GM19324 (cell line): Measurements from ENCODE around the gene CCNK.

Source experiments
- ATAC-seq: cut with Tn5 transposase; IDR thresholded peaks from one replicate; pipeline ENCODE4 v1.9.1; 2021; ENCODE audit warnings: mild to moderate bottlenecking, moderate library complexity; ENCODE audit not compliant: unreplicated experiment, low FRiP score

CCNK gene

GRCh38 chr14:99505089-99505488, 23.9 kb downstream of the CCNK start:
- ATAC-seq = no peak

DNA sequence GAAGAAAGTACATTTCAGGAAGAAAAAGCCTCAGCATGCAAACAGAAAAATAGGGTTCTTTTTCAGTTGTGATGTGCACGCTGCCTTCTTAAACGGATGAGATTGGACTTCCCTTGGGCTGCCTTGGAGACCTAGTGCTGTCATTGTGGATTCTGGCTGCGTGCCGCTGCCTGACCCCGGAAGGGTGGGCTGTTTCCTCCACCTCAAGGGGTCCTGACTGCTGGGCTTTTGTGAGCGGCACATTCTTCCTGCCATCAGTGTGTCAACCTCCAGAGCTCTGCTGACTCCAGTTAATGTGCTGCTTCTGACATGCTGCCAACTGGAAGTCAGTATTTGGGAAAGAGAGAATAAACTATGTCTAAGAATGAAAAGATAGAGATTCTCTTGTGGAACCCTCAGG, 25.1 kb downstream of the CCNK start:
- no peak for ATAC-seq

DNA sequence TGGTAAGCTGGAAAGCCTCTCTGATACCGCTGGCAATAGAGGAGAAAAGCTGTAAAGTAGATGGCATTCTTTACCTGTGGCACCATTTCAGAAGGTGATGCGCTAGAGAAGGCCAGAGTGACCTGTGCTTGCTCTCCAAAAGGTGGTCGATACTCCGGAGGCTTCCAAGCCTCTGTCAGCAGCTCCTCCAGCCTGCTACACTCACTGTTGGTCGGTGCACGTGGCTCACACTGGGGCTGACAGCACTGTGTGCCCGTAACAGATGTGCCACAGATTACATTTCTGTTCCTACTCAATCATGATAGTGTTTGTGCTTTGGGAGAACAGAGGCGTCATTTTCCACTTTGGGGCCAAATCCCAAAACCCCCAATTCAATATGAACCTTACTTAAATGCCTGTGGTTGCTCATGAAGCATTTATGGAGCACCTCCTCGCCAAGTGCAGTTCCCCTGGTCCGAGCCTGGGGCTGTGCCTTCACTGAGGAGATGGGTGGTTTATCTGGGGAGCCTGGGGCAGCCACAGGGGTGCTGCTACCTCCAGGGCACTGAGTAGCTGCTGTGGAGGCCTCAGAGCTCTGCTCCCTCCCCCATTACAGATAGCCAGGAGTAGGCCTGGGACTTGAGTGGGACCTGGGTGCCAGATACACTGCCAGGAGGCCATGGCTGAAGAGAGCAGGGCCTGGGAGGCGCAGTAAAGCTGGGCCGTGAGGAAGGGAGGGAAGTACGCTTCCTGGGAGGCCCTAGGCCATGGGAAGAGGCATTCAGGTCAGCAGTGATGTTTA, 26.8 kb downstream of the CCNK start:
- no peak for ATAC-seq

DNA sequence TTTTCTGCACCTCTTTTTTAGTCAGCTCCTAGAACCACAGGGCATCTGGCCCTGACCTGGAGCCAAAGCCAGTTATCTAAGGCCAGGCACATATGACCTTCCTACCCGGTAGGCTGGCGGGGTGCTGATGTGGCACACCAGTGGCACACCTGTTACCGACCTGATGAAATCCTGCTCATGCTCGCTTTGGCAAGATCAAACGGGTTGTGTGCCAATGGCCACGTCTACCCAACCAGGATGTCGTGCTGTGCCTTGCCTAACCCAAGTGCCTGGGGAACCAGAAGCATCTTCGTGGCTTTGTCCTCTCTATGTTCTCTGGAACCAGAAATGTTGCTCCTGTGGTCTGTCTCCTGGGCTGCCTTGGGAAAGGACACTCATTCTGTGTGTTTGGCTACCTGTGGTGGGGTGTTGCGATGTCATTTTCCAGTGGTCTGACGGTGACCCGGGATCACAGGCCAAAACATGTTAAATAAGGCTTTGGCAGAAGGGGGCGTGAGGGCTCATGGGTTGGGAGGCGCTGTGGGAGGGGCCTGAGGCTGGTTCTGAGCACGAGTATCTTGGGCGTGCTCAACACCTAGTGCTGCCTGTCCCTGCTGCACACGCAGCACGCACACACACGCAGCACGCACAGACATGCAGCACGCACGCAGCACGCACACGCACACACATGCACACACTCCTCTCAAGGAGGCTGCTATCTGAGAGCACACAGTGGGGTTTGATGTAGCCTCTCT, 27.9 kb downstream of the CCNK start:
- ATAC-seq = no peak

GRCh38 chr14:99509871-99510555, 28.8 kb downstream of the CCNK start:
- no peak for ATAC-seq

- no peak for ATAC-seq
Measured at GRCh38 chr14:99510556-99511139, 29.4 kb downstream of the CCNK start.

DNA sequence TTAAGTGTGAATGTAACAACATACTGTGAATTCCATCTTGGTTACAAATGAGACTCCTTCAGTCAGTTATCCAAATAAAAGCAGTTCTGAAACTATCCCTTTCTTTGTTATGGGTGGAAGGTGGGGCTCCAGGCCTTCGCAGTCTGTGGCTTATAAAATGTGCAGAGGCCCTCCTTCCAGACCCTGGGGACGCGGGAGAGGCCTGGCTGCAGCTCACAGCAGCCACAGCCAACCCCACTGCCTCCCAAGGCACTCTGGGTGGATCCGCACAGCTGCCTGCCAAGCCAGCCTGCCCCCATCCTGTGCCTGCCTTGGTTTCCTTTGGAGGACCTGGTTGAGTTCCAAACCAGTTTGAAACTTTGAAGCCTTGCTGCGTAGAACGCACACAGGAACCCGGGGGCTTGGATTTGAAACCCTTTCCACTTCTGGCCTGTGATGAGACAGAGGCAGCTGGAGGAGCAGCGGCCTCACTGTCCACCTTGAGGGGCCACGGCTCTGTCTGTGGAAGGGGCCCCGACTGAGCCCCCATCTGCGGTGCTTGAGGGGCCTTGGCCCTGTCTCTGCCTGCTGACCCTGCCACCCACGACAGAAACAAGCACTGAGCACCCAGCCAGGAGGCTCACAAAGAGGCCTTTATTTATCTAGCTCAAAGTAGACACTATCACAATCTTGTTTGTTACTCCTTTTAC, 30.4 kb downstream of the CCNK start:
- no peak for ATAC-seq

- ATAC-seq = no peak
Measured at GRCh38 chr14:99512110-99512449, 30.9 kb downstream of the CCNK start.

DNA sequence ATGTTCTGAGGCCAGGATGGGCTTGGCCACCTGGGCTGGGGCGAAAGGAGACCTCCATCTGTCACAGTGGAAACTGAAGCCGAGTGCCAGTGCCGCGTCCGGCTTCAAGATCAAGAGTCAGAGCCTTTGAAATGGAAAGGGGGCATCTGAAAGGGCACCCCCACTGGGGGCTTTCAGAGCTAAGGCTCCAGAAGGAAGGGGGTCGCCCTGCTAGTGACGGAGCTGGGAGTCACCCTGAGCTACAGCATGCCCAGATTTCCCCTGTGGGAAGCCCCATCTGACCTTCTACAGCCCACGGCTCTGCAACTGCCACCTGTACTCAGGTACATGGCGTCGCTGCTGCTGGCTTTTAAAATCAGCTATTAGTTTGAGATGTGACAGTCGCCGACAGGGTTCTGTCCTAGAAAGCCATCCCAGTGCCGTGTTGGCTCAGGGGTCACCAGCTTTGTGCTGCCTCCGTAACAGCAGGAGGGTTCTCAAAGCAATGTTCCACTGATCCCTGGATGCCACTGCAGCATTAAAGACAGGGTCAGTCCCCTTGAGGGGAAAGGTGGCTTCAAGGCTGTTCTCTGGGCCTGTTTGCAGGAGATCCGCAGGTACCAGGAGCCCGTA, 31.5 kb downstream of the CCNK start:
- ATAC-seq = no peak

DNA sequence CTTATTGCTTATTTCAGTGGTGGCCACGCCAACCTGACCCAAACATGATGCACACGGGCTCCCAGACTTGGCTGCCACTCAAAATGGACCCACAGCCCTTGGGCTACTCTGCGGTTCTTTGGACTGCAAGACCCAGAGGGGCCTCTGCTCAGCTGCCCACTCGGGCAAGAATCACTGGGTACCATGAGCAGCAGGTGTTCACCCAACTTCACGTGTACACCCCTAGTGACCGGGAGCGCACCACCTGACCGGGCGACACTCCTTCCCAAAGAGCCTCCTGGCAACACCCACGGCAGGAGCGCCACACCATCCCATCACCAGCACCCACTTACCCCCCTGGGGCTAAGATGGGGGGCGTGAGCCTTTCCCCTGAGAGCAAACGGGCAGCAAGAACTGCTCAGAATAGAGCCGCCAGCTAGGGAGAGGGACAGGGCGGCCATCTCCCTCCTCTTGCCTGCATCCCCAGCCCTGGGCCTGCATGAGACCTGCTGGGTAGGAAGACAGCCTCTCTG, 32.0 kb downstream of the CCNK start:
- ATAC-seq = no peak

GRCh38 chr14:99513946-99514551, 32.8 kb downstream of the CCNK start:
- ATAC-seq = no peak

GRCh38 chr14:99514552-99515300, 33.5 kb downstream of the CCNK start:
- ATAC-seq = no peak

DNA sequence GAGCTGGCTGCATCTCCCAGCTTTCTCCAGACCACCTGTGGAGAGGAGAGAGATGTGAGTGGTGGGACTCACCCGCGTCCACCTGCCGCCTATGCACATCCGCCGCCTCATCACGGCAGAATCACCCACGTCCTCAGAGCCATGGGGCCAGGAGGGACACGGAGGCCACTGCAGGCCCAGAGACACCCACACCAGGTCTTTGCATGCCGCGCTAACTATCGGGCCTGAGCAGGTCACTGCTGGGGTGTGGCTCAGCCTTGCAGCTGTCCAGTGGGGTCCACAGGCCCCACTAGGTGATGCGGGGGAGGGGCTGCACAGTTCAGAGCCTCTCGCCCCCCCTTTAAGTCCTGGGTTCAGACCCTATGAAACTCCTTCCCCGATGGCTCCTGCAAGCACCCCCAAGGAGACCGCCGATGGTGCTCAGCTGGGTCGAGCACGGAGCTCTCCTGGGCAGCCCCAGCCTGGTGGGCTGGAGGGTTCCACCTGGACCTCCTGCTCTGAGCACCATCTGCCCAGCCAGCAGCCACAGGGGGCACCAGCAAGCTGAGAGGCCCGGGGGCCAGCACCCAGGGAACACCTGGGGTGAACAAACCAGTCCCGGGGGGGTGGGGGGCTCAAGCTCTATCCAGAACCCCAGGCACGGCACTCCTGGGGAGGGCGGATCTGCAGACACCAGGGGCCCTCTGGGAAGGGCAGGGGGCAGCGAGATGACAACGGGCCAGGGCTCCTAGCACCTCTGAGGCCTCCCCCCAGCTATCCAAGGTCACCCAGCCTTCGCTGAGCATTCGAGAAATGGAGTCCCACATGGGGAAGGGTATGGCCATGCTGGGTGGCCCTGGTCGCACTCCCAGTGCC, 34.3 kb downstream of the CCNK start:
- no peak for ATAC-seq

DNA sequence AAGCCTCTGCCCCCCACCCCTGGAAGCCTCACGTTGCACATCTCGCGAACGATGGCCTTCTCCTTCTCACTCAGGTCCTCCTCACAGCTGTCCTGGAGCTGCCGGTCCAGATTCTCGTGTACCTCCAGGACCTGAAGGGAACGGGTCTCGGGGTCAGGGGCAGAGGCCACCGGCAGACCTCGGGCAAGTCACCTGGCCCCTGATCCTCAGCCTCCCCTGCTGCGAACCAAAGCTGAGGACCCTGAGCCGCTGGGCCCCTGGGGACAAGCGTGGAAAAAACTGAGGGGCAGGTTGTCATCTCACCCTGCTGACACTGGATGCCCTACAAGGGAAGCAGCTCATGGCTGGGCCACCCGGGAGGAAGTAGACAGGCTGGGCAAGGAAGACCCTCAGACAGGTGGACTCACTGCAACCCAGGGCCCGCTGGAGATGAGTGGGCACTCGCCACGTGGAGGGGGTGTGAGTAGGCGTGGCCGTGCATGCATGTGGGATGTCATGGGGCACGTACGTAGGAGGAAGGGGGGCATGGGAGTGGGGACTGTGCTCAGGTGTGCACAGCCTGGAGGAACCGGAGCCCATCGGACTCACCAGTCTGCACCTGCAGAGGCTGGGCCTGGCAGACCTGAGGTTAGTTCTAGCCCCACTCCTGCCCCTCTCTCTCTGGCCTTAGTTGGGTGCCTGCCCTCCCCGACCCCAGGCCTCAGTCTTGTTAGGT, 35.1 kb downstream of the CCNK start:
- no peak for ATAC-seq

DNA sequence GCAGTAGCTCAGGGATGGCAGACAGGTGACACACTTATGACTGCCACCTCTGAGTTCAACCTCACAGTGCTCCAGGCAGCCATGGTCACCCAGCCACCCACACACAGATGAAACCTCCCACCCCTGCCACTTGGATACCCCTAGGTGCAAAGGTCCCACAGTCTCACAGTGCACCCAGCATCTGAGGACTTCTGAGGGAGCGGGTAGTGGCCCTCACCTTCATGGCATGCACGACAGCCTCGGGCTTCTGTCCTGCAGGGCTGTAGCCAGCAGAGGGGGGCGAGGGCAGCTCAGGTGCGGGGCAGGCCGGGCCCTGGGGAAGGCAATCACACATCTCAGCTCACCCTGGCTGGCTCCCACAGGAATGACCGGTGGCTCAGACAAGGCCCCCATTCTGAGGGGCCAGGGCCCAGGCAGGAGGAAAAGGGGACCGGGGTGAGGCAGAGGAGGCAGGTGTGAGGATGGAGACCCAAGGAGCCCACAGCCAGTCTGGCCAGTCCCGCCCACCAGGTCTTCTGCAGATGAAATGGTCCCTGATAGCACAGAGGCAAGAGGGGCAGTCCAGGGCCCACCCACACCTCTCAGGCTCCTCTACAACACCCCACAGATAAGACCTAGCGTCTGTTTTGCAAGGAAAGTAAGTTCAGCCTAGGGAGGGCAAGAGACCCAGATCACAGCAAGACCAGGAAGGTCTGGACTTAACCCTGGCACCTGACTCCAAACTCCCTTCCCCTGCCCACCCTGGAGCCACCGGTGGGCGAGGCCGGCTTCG, 35.8 kb downstream of the CCNK start:
- no peak for ATAC-seq

GRCh38 chr14:99517643-99518381, 36.6 kb downstream of the CCNK start:
- ATAC-seq = no peak
